ENCODE measurements around the gene SIK2. TPM values are rescaled to one million over a fixed set of nuclear protein-coding genes. Genes with fewer than 3 reads are reported as not detected.

The SIK2 gene
- total and polyA plus RNA-seq, 2 donors (not counting 1 experiment from before 2014, with no cell fraction given) = 4.9 to 21.8 TPM

GRCh38 chr11:111586388-111586831 is 15.8 kb upstream of the SIK2 start:
- Histone ChIP-seq H3K9me3 (ENCODE audit: control extremely low read depth in 1 of 3, control insufficient read depth in 2 of 3, insufficient read depth in 1 of 3, low read length in 2 of 3) (no peaks in the 10 kb centered on the region), H3K4me3 (ENCODE audit: control extremely low read depth in 1 of 5, extremely low read depth in 1 of 5, insufficient read depth in 1 of 5, low read depth in 2 of 5, low read length in 4 of 5) (no peak overlapping the region), H3K27me3 (replicated peaks in 1 of 4; ENCODE audit: control extremely low read depth in 1 of 4, control insufficient read depth in 3 of 4, insufficient read depth in 4 of 4, low read length in 3 of 4) (no peaks in the 10 kb centered on the region), H2AFZ (ENCODE audit: insufficient read depth, low read depth, low read length, poor library complexity, severe bottlenecking) (no peak overlapping the region), H3K79me2 (ENCODE audit: control insufficient read depth, insufficient read depth, low read length) (no peaks in the 10 kb centered on the region), H4K20me1 (ENCODE audit: control insufficient read depth, insufficient read depth, low read length, poor library complexity, severe bottlenecking) (no peaks in the 10 kb centered on the region), H3K4me2 (replicated peaks; ENCODE audit: low read depth, low read length, poor library complexity, severe bottlenecking) (no peak overlapping the region), H3K9ac (ENCODE audit: low read length) (no peak overlapping the region), H3K4me1 (ENCODE audit: control insufficient read depth in 2 of 2, insufficient read depth in 2 of 2, low read length in 2 of 2) (no peaks in the 10 kb centered on the region), H3K27ac (ENCODE audit: low read length in 2 of 2) (no peak overlapping the region), H3K36me3 (replicated peaks in 1 of 2; ENCODE audit: control extremely low read depth in 1 of 2, control insufficient read depth in 1 of 2, extremely low read depth in 1 of 2, insufficient read depth in 2 of 2, low read length in 1 of 2) (no peaks in the 10 kb centered on the region)
- TF ChIP-seq, protein P1, sequence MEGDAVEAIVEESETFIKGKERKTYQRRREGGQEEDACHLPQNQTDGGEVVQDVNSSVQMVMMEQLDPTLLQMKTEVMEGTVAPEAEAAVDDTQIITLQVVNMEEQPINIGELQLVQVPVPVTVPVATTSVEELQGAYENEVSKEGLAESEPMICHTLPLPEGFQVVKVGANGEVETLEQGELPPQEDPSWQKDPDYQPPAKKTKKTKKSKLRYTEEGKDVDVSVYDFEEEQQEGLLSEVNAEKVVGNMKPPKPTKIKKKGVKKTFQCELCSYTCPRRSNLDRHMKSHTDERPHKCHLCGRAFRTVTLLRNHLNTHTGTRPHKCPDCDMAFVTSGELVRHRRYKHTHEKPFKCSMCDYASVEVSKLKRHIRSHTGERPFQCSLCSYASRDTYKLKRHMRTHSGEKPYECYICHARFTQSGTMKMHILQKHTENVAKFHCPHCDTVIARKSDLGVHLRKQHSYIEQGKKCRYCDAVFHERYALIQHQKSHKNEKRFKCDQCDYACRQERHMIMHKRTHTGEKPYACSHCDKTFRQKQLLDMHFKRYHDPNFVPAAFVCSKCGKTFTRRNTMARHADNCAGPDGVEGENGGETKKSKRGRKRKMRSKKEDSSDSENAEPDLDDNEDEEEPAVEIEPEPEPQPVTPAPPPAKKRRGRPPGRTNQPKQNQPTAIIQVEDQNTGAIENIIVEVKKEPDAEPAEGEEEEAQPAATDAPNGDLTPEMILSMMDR (IDR thresholded peaks at IDR 0.05) = peak; percentile 85
- no peak for TF ChIP-seq EZH2 (IDR thresholded peaks at IDR 0.05; ENCODE audit: borderline replicate concordance, insufficient read depth, low read depth, low read length, poor library complexity, severe bottlenecking)
- no CpG with 5 or more reads among the region's 1 CpG for WGBS (ENCODE audit: insufficient coverage)
- Mint-ChIP-seq H3K9me3 (ENCODE audit: insufficient read depth) (no peaks in the 10 kb centered on the region), H3K4me3 (no peak overlapping the region), H3K27ac (no peak overlapping the region), H3K27me3 (no peaks in the 10 kb centered on the region), H3K4me1 (peaks cover 5% of the 10 kb centered on the region)
- ATAC-seq (ENCODE audit: low read depth) (peak; percentile 57), DNase-seq (peak; percentile 75)
- ChIA-PET CTCF (interaction anchor here (0.8 to 7.5 kb wide), 26 partner anchors 11 to 1151 kb away, joined by 3 to 151 read pairs (median 5); partner anchors contain the start of genes ALG9 and PPP2R1B), POLR2A (no interaction called here)
- intact Hi-C loops (cut with micrococcal nuclease) = loop anchor here (1.0 to 2.0 kb wide), 4 partner anchors 16 to 255 kb away; partner anchors contain the start of gene SIK2

DNA sequence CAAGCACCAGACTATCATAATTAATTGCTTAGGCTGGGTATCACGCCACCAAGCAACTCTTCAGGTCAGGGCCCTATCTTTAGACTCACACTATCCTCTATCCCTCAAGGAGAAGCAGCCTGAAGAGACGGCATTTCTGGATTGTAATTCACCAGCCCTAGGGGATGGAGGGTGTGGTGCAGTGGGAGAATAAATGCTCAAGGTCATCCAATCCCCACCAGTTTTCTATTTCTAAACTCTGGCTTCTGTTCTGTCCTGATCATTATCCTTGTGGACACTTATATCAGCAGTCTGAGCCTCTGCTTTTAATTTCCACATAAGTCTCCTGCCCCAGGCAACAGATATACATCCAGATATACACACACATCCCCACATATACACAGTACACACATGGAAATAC is 13.1 kb upstream of the SIK2 start:
- H3K9me3 ChIP-seq (ENCODE audit: control extremely low read depth in 1 of 3, control insufficient read depth in 2 of 3, insufficient read depth in 1 of 3, low read length in 2 of 3) = no peaks in the 10 kb centered on the region
- Mint-ChIP-seq H3K27ac (no peak overlapping the region), H3K27me3 (no peaks in the 10 kb centered on the region), H3K9me3 (ENCODE audit: insufficient read depth) (no peaks in the 10 kb centered on the region), H3K4me3 (no peak overlapping the region), H3K4me1 (peaks cover 5% of the 10 kb centered on the region)
- no peaks in the 10 kb centered on the region for H3K27me3 ChIP-seq (replicated peaks in 1 of 4; ENCODE audit: control extremely low read depth in 1 of 4, control insufficient read depth in 3 of 4, insufficient read depth in 4 of 4, low read length in 3 of 4)
- H4K20me1 ChIP-seq (ENCODE audit: control insufficient read depth, insufficient read depth, low read length, poor library complexity, severe bottlenecking) = no peaks in the 10 kb centered on the region
- TF ChIP-seq, protein P1 (IDR thresholded peaks at IDR 0.05) = no peak
- no peak for TF ChIP-seq EZH2 (IDR thresholded peaks at IDR 0.05; ENCODE audit: borderline replicate concordance, insufficient read depth, low read depth, low read length, poor library complexity, severe bottlenecking)
- H3K4me3 ChIP-seq (ENCODE audit: control extremely low read depth in 1 of 5, extremely low read depth in 1 of 5, insufficient read depth in 1 of 5, low read depth in 2 of 5, low read length in 4 of 5) = no peak overlapping the region
- no peak overlapping the region for H3K9ac ChIP-seq (ENCODE audit: low read length)
- no peak overlapping the region for H3K4me2 ChIP-seq (replicated peaks; ENCODE audit: low read depth, low read length, poor library complexity, severe bottlenecking)
- DNase-seq (no peak), ATAC-seq (ENCODE audit: low read depth) (no peak)
- no CpG with 5 or more reads among the region's 2 CpGs for WGBS (ENCODE audit: insufficient coverage)
- no peak overlapping the region for H3K27ac ChIP-seq (ENCODE audit: low read length in 2 of 2)
- H3K4me1 ChIP-seq (ENCODE audit: control insufficient read depth in 2 of 2, insufficient read depth in 2 of 2, low read length in 2 of 2) = no peaks in the 10 kb centered on the region
- CTCF ChIA-PET = interaction anchor here (0.6 to 7.5 kb wide), 5 partner anchors 8 to 255 kb away, joined by 3 to 151 read pairs (median 3); no protein-coding TSS in a partner anchor
- no peaks in the 10 kb centered on the region for H3K36me3 ChIP-seq (replicated peaks in 1 of 2; ENCODE audit: control extremely low read depth in 1 of 2, control insufficient read depth in 1 of 2, extremely low read depth in 1 of 2, insufficient read depth in 2 of 2, low read length in 1 of 2)
- no peak overlapping the region for H2AFZ ChIP-seq (ENCODE audit: insufficient read depth, low read depth, low read length, poor library complexity, severe bottlenecking)
- intact Hi-C loops (cut with micrococcal nuclease) = no loop called here
- H3K79me2 ChIP-seq (ENCODE audit: control insufficient read depth, insufficient read depth, low read length) = no peaks in the 10 kb centered on the region
- POLR2A ChIA-PET = no interaction called here
